ENCODE data around the gene NADSYN1.
"Not testable (repeated sequence)": the region's sequence is repeated elsewhere in the genome, so short reads cannot be mapped to it uniquely, and the experiment has no call there.

The NADSYN1 gene

DNA sequence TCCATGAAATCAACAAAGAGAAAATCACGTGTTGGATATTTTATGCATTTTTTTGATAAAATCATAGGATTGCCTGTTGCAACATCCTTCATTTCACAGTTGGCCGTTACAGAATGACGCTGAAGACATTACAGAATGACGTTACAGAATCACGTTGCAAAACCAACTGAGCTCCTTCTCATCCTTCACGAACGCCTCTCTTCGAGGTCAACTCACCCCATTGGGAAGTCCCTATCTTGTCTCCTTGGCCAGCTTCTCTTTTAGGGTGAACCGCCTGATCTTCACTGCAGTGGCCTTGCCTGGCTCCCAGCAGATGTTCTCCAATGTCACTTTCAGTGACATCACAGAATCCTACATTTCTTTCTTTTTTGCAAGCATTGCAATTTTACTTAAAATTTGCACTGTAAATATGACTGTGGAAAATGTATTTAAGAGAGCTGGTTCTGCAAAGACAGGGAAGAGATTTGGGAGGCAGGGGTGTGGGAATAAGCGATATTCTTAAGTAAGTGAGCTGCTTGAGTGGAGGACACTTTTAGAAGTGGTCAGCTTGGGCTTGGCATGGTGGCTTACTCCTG lies 79.1 kb downstream of the NADSYN1 start:
- Histone ChIP-seq H3K27me3 (ENCODE audit: low read depth, low read length) (no peaks in the 10 kb centered on the region), H4K20me1 (ENCODE audit: insufficient read depth, low read length) (no peaks in the 10 kb centered on the region), H3K9ac (ENCODE audit: low read length) (no peak overlapping the region), H2AFZ (ENCODE audit: low read depth, low read length) (no peak overlapping the region), H3K27ac (ENCODE audit: low read length) (no peak overlapping the region), H3K4me3 (ENCODE audit: low read length) (no peak overlapping the region), H3K9me3 (ENCODE audit: insufficient read depth, low read length) (no peaks in the 10 kb centered on the region), H3K4me2 (ENCODE audit: low read length) (no peak overlapping the region), H3K4me1 (ENCODE audit: low read length) (no peaks in the 10 kb centered on the region), H3K36me3 (replicated peaks; ENCODE audit: low read depth, low read length) (no peaks in the 10 kb centered on the region), H3K79me2 (ENCODE audit: low read length) (no peaks in the 10 kb centered on the region)
- TF ChIP-seq, protein P1, sequence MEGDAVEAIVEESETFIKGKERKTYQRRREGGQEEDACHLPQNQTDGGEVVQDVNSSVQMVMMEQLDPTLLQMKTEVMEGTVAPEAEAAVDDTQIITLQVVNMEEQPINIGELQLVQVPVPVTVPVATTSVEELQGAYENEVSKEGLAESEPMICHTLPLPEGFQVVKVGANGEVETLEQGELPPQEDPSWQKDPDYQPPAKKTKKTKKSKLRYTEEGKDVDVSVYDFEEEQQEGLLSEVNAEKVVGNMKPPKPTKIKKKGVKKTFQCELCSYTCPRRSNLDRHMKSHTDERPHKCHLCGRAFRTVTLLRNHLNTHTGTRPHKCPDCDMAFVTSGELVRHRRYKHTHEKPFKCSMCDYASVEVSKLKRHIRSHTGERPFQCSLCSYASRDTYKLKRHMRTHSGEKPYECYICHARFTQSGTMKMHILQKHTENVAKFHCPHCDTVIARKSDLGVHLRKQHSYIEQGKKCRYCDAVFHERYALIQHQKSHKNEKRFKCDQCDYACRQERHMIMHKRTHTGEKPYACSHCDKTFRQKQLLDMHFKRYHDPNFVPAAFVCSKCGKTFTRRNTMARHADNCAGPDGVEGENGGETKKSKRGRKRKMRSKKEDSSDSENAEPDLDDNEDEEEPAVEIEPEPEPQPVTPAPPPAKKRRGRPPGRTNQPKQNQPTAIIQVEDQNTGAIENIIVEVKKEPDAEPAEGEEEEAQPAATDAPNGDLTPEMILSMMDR (IDR thresholded peaks at IDR 0.05; ENCODE audit: low read depth, low read length), result no peak
- TF ChIP-seq EZH2phosphoT487 (IDR thresholded peaks at IDR 0.05; ENCODE audit: low read depth), result no peak

- not testable (repeated sequence) for H3K9me3 ChIP-seq (ENCODE audit: insufficient read depth, low read length); H3K4me1 ChIP-seq (ENCODE audit: low read length); H3K79me2 ChIP-seq (ENCODE audit: low read length); H3K9ac ChIP-seq (ENCODE audit: low read length); H3K4me2 ChIP-seq (ENCODE audit: low read length); H3K27me3 ChIP-seq (ENCODE audit: low read depth, low read length); H2AFZ ChIP-seq (ENCODE audit: low read depth, low read length); H3K27ac ChIP-seq (ENCODE audit: low read length); H3K4me3 ChIP-seq (ENCODE audit: low read length); H4K20me1 ChIP-seq (ENCODE audit: insufficient read depth, low read length); H3K36me3 ChIP-seq (replicated peaks; ENCODE audit: low read depth, low read length)
Measured at GRCh38 chr11:71534711-71535608, 82.0 kb downstream of the NADSYN1 start.

- Histone ChIP-seq H3K9me3 (ENCODE audit: insufficient read depth, low read length) (no peaks in the 10 kb centered on the region; the same call in 1 of the 2 replicates), H3K4me3 (ENCODE audit: low read length) (no peak overlapping the region), H3K27me3 (ENCODE audit: low read depth, low read length) (no peaks in the 10 kb centered on the region), H3K79me2 (ENCODE audit: low read length) (no peaks in the 10 kb centered on the region), H4K20me1 (ENCODE audit: insufficient read depth, low read length) (no peaks in the 10 kb centered on the region), H2AFZ (ENCODE audit: low read depth, low read length) (no peak overlapping the region), H3K9ac (ENCODE audit: low read length) (no peak overlapping the region), H3K36me3 (replicated peaks; ENCODE audit: low read depth, low read length) (peaks cover 3% of the 10 kb centered on the region), H3K27ac (ENCODE audit: low read length) (no peak overlapping the region), H3K4me1 (ENCODE audit: low read length) (peaks cover 11% of the 10 kb centered on the region; the same call in 1 of the 2 replicates), H3K4me2 (ENCODE audit: low read length) (no peak overlapping the region)
- TF ChIP-seq EZH2phosphoT487 (IDR thresholded peaks at IDR 0.05; ENCODE audit: low read depth), result no peak
- TF ChIP-seq, protein P1 (IDR thresholded peaks at IDR 0.05; ENCODE audit: low read depth, low read length), result no peak
Measured at GRCh38 chr11:71535825-71536224, 82.8 kb downstream of the NADSYN1 start.

DNA sequence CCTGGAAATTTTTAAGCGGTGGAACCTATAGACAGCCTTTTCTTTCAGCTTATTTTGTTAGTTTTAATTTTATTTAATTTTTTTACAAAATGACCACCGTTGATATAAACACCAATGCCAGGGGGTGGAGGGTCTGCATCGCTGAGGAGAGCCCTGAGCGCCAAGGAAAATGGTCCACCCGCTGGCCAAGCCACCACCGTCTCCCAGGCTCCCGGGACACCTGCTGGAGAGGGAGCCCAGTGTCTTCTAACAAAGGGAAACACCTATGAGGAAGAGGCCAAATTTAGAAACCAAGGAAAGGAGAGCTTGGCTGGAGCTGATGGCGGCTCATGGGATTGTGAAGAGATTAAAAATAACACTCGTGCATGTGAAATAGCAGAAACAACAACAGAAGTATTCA lies 84.5 kb downstream of the NADSYN1 start:
- H3K79me2 ChIP-seq (ENCODE audit: low read length), result no peaks in the 10 kb centered on the region
- H3K4me1 ChIP-seq (ENCODE audit: low read length), result peaks cover 11% of the 10 kb centered on the region; the same call in 1 of the 2 replicates
- peaks cover 6% of the 10 kb centered on the region; the same call in 1 of the 2 replicates for H3K9me3 ChIP-seq (ENCODE audit: insufficient read depth, low read length)
- no peak overlapping the region for H3K4me3 ChIP-seq (ENCODE audit: low read length)
- no peak overlapping the region for H3K9ac ChIP-seq (ENCODE audit: low read length)
- H3K36me3 ChIP-seq (replicated peaks; ENCODE audit: low read depth, low read length), result peaks cover 3% of the 10 kb centered on the region
- H3K27me3 ChIP-seq (ENCODE audit: low read depth, low read length), result no peaks in the 10 kb centered on the region
- TF ChIP-seq, protein P1 (IDR thresholded peaks at IDR 0.05; ENCODE audit: low read depth, low read length), result no peak
- TF ChIP-seq EZH2phosphoT487 (IDR thresholded peaks at IDR 0.05; ENCODE audit: low read depth), result no peak
- H3K4me2 ChIP-seq (ENCODE audit: low read length), result no peak overlapping the region
- H3K27ac ChIP-seq (ENCODE audit: low read length), result no peak overlapping the region
- H2AFZ ChIP-seq (ENCODE audit: low read depth, low read length), result no peak overlapping the region
- H4K20me1 ChIP-seq (ENCODE audit: insufficient read depth, low read length), result no peaks in the 10 kb centered on the region

DNA sequence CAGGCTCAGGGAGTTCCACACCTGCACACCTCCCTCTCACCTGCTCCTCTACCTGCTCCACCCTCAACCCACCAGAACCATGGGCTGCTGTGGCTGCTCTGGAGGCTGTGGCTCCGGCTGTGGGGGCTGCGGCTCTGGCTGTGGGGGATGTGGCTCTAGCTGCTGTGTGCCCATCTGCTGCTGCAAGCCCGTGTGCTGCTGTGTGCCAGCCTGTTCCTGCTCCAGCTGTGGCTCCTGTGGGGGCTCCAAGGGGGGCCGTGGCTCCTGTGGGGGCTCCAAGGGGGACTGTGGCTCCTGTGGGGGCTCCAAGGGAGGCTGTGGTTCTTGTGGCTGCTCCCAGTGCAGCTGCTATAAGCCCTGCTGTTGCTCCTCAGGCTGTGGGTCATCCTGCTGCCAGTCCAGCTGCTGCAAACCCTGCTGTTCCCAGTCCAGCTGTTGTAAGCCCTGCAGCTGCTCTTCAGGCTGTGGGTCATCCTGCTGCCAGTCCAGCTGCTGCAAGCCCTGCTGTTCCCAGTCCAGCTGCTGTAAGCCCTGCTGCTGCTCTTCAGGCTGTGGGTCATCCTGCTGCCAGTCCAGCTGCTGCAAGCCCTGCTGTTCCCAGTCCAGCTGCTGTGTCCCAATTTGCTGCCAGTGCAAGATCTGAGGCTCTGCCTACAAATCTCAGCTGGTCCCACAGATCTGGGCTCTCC lies 85.1 kb downstream of the NADSYN1 start, which contains the start of gene KRTAP5-8:
KRTAP5-8 (plus strand) TSS at position 49 of the 689 bp plus-strand sequence; CDS start at position 80, 31 bp downstream.
- H3K4me2 ChIP-seq (ENCODE audit: low read length); H3K79me2 ChIP-seq (ENCODE audit: low read length); H4K20me1 ChIP-seq (ENCODE audit: insufficient read depth, low read length); H3K4me3 ChIP-seq (ENCODE audit: low read length); H3K27ac ChIP-seq (ENCODE audit: low read length); H2AFZ ChIP-seq (ENCODE audit: low read depth, low read length); H3K27me3 ChIP-seq (ENCODE audit: low read depth, low read length); H3K36me3 ChIP-seq (replicated peaks; ENCODE audit: low read depth, low read length); H3K9me3 ChIP-seq (ENCODE audit: insufficient read depth, low read length); H3K9ac ChIP-seq (ENCODE audit: low read length): not testable (repeated sequence)
- peaks cover 14% of the 10 kb centered on the region for H3K4me1 ChIP-seq (ENCODE audit: low read length)
